Spleen (tissue), 7 donors: ENCODE results near the gene L3MBTL3.

Source experiments
- CTCF ChIP-seq, 11 experiments: fragments of 200-600 bp in 7 of 11; fragments of 450-650 bp in 4 of 11; sonication (generic) in 4 of 11; IDR thresholded peaks in 8 of 11; conservative IDR thresholded peaks in 3 of 11; 1 replicate in 7 of 11; 2 replicates in 4 of 11; pipeline versions ENCODE4 v1.4.0 to v1.8.0; 2016 to 2021; ENCODE audit warnings: antibody characterized with exemption in 11 of 11, inconsistent platforms in 4 of 11, mild to moderate bottlenecking in 1 of 11
- POLR2A ChIP-seq, 3 donors: fragments of 450-650 bp; IDR thresholded peaks; one replicate each; pipeline ENCODE4 v1.5.1; 2017; ENCODE audit warnings: antibody characterized with exemption in 3 of 3, mild to moderate bottlenecking in 1 of 3
- POLR2AphosphoS5 ChIP-seq, 3 donors: sonication (generic); formaldehyde crosslinking; IDR thresholded peaks; one replicate each; pipeline ENCODE4 v1.5.1; 2017; ENCODE audit warnings: antibody characterized with exemption in 3 of 3
- donor health status: DM: no; HTN: no; CAD: no; lungs with moderate emphysema.
- donor health status: DM: no; HTN: no; CAD: no.
- donor health status: DM: no; HTN: no; CAD: no.

GRCh38 chr6:129981598-129981997 lies 36.8 kb upstream of the L3MBTL3 start:
- TF ChIP-seq POLR2A (IDR thresholded peaks at IDR 0.05): no peak
- no peak for TF ChIP-seq POLR2AphosphoS5 (IDR thresholded peaks at IDR 0.05)
- no peak for TF ChIP-seq CTCF (IDR thresholded peaks at IDR 0.05 in 8 of 11, conservative IDR thresholded peaks at IDR 0.05 in 3 of 11)
